HEK293T (cell line): ENCODE data around the gene DDX47.
A peak's percentile ranks its signal among the peaks of the same experiment; 100 is the strongest.
"Not testable (repeated sequence)": the region's sequence is repeated elsewhere in the genome, so short reads cannot be mapped to it uniquely, and the experiment has no call there.

Experiments
- CTCF ChIA-PET: fragments of 350-600 bp; formaldehyde crosslinking; extraction: SDS; loops from one replicate; lab custom pipeline; 2021; ENCODE audit warnings: antibody characterized with exemption, inconsistent platforms; lab: Yijun Ruan, JAX
- POLR2A ChIA-PET: fragments of 350-600 bp; formaldehyde crosslinking; extraction: SDS; loops from one replicate; lab custom pipeline; 2020; ENCODE audit warnings: antibody characterized with exemption, inconsistent platforms; lab: Yijun Ruan, JAX
- DNase-seq: peaks from one replicate; pipeline ENCODE4 v3.0.0; 2012; ENCODE audit warnings: mixed read lengths; ENCODE audit errors: extremely low spot score
- ARNT ChIP-seq: fragments of 450-650 bp; IDR thresholded peaks from 2 replicates; pipeline ENCODE4 v1.6.1; 2017; ENCODE audit warnings: mild to moderate bottlenecking
- BHLHE40 ChIP-seq: fragments of 450-650 bp; IDR thresholded peaks from 2 replicates; pipeline ENCODE4 v1.6.1; 2016; ENCODE audit warnings: mild to moderate bottlenecking, moderate library complexity, borderline replicate concordance
- CTBP1 ChIP-seq: fragments of 450-650 bp; IDR thresholded peaks from 2 replicates; pipeline ENCODE4 v1.6.1; 2016; ENCODE audit warnings: borderline replicate concordance
- ELF4 ChIP-seq: fragments of 450-650 bp; IDR thresholded peaks from 2 replicates; pipeline ENCODE4 v1.6.1; 2017; ENCODE audit warnings: antibody characterized with exemption
- FOXA1 ChIP-seq: fragments of 450-650 bp; IDR thresholded peaks from 2 replicates; pipeline ENCODE4 v1.6.1; 2016; ENCODE audit warnings: mild to moderate bottlenecking
- FOXK2 ChIP-seq: fragments of 450-650 bp; IDR thresholded peaks from 2 replicates; pipeline ENCODE4 v1.6.1; 2016; ENCODE audit warnings: mild to moderate bottlenecking
- FOXM1 ChIP-seq: fragments of 450-650 bp; IDR thresholded peaks from 2 replicates; pipeline ENCODE4 v1.6.1; 2017; ENCODE audit warnings: mild to moderate bottlenecking, borderline replicate concordance
- HDGF ChIP-seq: fragments of 450-650 bp; IDR thresholded peaks from 2 replicates; pipeline ENCODE4 v1.6.1; 2017; ENCODE audit warnings: antibody characterized with exemption, borderline replicate concordance
- L3MBTL2 ChIP-seq: fragments of 450-650 bp; conservative IDR thresholded peaks from 2 replicates; pipeline ENCODE4 v1.6.1; 2016; ENCODE audit warnings: mild to moderate bottlenecking
- LEF1 ChIP-seq: fragments of 450-650 bp; IDR thresholded peaks from 2 replicates; pipeline ENCODE4 v1.6.1; 2017; ENCODE audit warnings: mild to moderate bottlenecking, borderline replicate concordance
- NFRKB ChIP-seq: fragments of 450-650 bp; IDR thresholded peaks from 2 replicates; pipeline ENCODE4 v1.6.1; 2016; ENCODE audit warnings: mild to moderate bottlenecking, moderate library complexity
- SP1 ChIP-seq: fragments of 450-650 bp; IDR thresholded peaks from 2 replicates; pipeline ENCODE4 v1.6.1; 2017
- SUZ12 ChIP-seq: fragments of 450-650 bp; IDR thresholded peaks from 2 replicates; pipeline ENCODE4 v1.6.1; 2016; ENCODE audit warnings: mild to moderate bottlenecking
- TARDBP ChIP-seq: fragments of 450-650 bp; IDR thresholded peaks from 2 replicates; pipeline ENCODE4 v1.6.1; 2016
- ZNF384 ChIP-seq: fragments of 450-650 bp; IDR thresholded peaks from 2 replicates; pipeline ENCODE4 v1.6.1; 2016
- TF ChIP-seq, protein P1 (sequence below): fragments of 450-650 bp; IDR thresholded peaks from 2 replicates; pipeline ENCODE4 v1.6.1; 2016

Gene DDX47

DNA sequence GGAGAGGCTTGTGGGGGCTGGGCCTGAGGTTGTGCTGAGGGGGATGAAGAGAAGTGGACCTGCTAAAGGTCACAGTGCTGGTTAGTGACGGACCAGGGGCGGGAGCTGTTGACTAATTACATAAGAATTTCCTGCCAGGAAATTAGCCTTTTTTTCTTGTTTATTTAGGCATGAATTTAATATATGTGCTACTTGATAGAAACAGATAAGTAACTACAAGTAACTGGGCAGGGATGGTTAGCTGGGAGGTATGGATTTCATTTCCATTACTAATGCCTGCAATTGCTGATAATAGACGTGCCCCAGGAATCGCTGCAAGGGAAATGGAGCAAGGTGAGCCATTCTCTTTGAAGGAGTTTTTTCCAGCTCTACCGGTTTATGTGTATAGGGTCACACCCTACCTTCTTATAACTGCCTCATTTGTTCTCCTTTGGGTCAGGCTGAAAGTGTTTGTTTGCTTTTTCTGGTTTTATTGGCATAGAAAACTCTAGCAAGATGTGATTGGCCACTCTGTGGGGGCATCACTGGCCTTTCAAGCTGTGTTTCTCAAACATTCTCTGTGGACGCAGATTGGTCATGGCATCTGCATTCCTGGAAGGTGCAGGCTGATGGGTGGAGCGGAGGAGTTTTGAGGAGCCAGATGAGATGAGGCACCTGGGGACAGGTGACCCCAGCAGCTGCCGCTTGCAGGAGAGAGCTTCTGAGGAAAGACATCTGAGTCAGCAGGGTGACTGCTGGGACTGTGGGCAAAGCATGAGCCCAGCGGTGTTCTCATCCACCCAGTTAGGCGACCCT lies 59.2 kb downstream of the DDX47 start:
- ChIA-PET CTCF (interaction anchor here (0.5 kb wide), 1 partner anchor 82 kb away, joined by 3 read pairs; no protein-coding TSS in a partner anchor), POLR2A (no interaction called here)
- no peak for DNase-seq
- no peak for TF ChIP-seq FOXA1
- TF ChIP-seq ARNT = no peak
- TF ChIP-seq NFRKB = no peak
- TF ChIP-seq FOXM1 = no peak
- no peak for TF ChIP-seq ELF4
- TF ChIP-seq, protein P1, sequence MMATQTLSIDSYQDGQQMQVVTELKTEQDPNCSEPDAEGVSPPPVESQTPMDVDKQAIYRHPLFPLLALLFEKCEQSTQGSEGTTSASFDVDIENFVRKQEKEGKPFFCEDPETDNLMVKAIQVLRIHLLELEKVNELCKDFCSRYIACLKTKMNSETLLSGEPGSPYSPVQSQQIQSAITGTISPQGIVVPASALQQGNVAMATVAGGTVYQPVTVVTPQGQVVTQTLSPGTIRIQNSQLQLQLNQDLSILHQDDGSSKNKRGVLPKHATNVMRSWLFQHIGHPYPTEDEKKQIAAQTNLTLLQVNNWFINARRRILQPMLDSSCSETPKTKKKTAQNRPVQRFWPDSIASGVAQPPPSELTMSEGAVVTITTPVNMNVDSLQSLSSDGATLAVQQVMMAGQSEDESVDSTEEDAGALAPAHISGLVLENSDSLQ = no peak

DNA sequence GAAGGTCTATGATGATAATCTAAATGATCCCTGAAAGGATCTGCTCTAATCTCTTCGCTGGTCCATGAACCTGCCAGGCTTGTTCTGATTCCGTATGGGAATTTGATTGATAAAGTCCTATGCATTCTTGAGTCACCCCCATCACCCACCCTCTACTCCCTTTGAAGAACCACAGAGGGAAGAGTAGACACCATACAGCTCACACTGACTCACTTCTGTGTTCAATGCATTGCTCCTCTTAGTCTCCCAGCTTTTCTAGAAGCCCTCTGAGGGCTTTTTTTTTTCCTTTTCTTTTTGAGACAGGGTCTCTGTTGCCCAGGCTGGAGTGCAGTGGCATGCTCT lies 59.8 kb downstream of the DDX47 start:
- CTCF ChIA-PET = no interaction called here
- POLR2A ChIA-PET = no interaction called here
- TF ChIP-seq SP1 = no peak
- TF ChIP-seq ELF4 = no peak
- TF ChIP-seq BHLHE40 = no peak
- TF ChIP-seq ARNT = no peak
- TF ChIP-seq FOXA1 = no peak
- no peak for TF ChIP-seq FOXK2
- DNase-seq = no peak

DNA sequence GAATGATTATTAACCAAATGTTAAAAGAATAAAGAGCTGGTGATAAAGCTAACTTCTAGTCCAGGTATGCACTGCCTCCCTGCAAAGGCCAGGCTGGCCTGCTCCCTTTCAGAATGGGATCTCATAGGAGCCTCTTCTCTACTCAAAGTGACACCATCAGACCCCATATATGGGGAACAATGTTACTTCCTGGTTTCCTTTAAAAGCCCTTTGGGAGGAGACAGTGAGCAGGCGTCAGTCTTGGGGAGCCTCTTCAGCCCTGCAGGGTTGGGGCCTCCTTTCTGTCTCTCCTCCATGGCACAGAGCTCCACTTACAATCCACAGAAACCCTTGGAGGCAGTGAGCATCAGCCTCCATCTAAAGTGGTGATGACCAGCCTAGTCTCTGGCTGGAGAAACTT lies 60.9 kb downstream of the DDX47 start:
- ChIA-PET CTCF (interaction anchor here (0.6 to 1.4 kb wide), 5 partner anchors 17 to 515 kb away, joined by 3 to 5 read pairs (median 4); no protein-coding TSS in a partner anchor), POLR2A (interaction anchor here (0.6 to 0.8 kb wide), 2 partner anchors 17 to 28 kb away, joined by 3 read pairs; partner anchors contain the start of gene GPRC5A)
- no peak for DNase-seq
- no peak for TF ChIP-seq L3MBTL2
- TF ChIP-seq FOXM1 = no peak
- TF ChIP-seq ELF4 = no peak
- no peak for TF ChIP-seq ZNF384
- TF ChIP-seq CTBP1 = no peak
- no peak for TF ChIP-seq NFRKB
- no peak for TF ChIP-seq ARNT
- TF ChIP-seq LEF1 = no peak

DNA sequence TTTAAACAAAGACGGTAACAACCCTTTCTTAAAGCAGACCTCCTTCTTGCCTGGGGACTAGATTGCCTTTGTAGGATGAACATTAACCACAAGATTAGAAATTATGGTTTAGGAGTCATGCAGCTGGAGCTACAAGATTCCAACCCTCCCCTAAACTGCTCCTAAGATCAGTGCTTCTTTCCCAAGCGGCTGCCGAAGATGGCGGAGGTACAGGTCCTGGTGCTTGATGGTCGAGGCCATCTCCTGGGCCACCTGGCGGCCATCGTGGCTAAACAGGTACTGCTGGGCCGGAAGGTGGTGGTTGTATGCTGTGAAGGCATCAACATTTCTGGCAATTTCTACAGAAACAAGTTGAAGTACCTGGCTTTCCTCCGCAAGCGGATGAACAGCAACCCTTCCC lies 62.2 kb downstream of the DDX47 start:
- DNase-seq, POLR2A ChIA-PET, CTCF ChIA-PET: not testable (repeated sequence)

DNA sequence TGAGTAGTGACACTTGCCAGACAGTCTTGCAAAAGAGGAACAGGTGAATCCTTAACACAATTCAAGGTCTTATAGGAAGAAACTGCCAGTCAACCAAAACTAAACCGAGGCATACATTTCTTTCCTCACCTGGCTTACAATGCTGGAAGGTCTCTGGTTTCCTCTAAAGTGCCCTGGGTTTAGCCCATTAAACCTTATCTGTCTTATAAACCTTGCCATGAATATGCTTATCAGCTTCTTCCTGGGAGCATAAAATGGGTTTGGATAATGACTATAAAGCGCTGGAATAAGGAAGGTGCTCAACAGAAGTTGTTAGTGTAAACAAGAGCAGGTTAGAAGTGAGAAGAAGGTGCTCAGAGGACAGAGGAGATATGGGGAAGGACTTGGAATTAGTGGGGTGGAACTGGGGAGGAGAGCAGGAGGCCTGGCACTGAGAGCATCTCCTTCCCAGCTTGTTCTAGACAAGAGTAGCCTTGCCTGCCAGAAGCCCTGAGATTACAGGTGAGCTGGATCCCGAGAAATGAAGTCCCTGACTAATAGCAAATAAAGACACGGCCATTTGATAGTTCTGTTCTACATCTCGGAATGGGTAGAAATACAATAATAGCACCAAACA lies 64.1 kb downstream of the DDX47 start:
- TF ChIP-seq FOXK2 = no peak
- TF ChIP-seq NFRKB = no peak
- TF ChIP-seq BHLHE40 = no peak
- no peak for TF ChIP-seq ZNF384
- no peak for TF ChIP-seq HDGF
- no peak for TF ChIP-seq ELF4
- no peak for TF ChIP-seq TARDBP
- TF ChIP-seq SUZ12 = no peak
- CTCF ChIA-PET = interaction anchor here (1.0 to 1.4 kb wide), 3 partner anchors 14 to 88 kb away, joined by 3 read pairs; partner anchors contain the start of gene GPRC5A
- POLR2A ChIA-PET = interaction anchor here (0.9 to 1.9 kb wide), 3 partner anchors 14 to 90 kb away, joined by 3 to 6 read pairs (median 4); partner anchors contain the start of gene GPRC5A
- DNase-seq = no peak

DNA sequence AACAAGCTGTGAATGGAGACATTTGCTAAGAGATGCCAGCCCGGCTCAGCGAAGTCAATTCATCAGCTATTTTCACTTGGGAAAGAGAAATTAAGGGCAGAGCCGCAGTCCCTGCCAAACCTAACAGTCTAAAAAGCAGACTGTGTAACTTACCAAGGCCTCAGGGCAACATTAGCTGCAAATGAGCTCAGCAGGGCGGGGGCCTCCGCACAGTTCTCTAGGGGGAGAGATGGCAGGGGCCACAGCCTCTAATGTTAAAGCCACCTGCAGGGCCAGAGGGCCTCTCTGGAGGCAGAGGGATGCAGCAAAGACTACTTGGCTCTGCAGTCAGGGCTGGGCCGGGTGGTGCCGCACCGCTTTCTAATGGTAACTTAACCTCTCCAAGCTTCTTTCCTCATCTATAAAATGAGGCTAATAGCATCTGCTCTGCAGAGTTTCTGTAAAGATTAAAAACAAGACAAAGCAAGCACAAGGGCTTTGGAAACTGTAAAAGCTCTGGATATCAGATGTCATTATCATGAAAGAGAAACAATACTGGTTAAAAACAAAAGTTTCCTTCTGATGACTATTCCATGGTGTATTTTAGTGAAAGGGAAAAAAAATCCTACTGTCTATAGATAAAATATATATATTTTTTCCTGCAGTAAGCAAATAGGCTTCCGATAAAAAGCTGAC lies 64.8 kb downstream of the DDX47 start:
- ChIA-PET CTCF (interaction anchor here (1.0 to 1.4 kb wide), 4 partner anchors 13 to 93 kb away, joined by 3 read pairs; partner anchors contain the start of gene GPRC5A), POLR2A (interaction anchor here (0.9 to 1.9 kb wide), 3 partner anchors 13 to 91 kb away, joined by 3 to 6 read pairs (median 4); partner anchors contain the start of gene GPRC5A)
- TF ChIP-seq FOXM1 (no peak), ELF4 (no peak), SUZ12 (no peak), SP1 (no peak), NFRKB (no peak), LEF1 (no peak), CTBP1 (no peak)
- TF ChIP-seq, protein P1 = no peak
- peak; percentile 35 for DNase-seq
